GM21360 (cell line): ENCODE data around the gene SLC29A4.
"Not testable (repeated sequence)": the region's sequence is repeated elsewhere in the genome, so short reads cannot be mapped to it uniquely, and the experiment has no call there.

ENCODE experiments used
- ATAC-seq: cut with Tn5 transposase; IDR thresholded peaks from one replicate; pipeline ENCODE4 v1.9.1; 2021; ENCODE audit warnings: mild to moderate bottlenecking, moderate library complexity; ENCODE audit not compliant: unreplicated experiment

Gene SLC29A4

DNA sequence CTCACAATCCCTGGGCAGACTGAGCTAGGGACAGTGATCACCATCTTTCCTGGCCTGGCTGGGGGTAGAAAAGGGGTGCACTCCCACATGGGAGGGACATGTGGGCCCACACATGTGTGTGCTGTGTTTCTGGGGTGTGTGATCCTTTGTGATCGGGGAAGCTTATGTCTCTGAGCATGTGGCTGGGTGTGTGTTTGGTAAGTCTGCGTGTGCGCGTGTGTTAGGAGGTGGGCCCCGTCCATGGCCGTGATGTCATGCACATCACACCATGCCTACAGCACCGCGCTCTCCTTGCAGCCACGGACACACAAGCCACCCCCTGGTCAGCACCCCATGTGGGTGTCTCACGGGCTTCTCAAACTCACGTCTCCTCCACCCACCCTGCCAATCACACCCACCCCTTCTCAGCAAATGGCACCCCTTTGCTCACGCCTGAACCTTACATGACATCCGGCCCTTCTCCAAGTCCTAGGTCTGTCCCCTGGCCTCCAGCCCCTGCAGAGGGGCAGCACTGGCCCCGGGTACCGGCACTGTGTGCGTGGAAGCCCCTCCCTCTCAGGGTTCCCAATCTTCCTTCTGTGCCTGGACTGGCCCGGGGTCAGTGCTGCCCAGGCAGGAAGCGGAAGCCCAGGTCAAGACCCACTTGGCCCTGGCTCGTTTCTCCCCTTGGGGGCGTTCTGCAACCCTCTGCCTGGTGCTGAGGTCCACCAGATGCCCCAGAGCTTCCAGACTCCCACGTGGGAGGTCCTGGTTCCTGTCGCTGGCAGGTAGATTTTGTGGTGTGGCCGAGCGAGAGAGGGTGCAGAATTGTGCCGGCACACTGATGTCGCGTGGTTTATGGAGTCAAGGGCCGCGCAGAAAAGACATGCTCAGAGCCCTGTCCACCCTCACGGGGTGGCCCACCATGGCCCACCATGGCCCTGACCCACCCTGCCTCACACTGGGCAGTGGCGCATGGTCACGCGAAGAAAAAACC lies 12.6 kb downstream of the SLC29A4 start:
- no peak for ATAC-seq

DNA sequence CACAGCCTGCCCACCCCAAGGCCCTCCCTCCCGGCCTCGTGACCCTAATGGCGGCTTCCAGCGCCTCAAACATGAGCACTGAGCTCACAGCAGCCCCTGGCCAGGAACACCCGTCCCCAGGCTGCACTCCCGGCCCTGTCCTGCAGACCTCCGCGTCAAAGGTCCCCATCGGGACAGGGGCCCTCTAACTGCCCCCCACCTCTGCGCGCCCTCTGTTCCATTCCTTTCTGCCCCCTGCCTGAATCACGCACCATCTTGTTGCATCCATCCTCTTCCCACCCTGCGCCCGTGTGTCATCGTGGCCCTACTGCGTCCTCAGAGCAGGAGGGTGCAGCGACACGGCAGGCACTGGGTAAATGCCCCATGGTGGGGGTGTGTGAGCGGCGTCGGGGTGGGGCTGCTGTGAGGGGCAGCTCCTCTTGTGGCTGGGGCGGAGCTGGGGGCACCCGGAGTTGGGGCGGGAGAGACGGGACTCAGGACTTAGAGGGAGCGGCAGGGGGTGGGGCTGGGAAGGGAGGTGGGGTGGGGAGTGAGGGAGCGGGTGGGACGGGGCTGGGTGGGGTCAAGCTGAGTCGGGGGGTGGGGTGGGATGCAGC lies 13.4 kb downstream of the SLC29A4 start:
- ATAC-seq: no peak

DNA sequence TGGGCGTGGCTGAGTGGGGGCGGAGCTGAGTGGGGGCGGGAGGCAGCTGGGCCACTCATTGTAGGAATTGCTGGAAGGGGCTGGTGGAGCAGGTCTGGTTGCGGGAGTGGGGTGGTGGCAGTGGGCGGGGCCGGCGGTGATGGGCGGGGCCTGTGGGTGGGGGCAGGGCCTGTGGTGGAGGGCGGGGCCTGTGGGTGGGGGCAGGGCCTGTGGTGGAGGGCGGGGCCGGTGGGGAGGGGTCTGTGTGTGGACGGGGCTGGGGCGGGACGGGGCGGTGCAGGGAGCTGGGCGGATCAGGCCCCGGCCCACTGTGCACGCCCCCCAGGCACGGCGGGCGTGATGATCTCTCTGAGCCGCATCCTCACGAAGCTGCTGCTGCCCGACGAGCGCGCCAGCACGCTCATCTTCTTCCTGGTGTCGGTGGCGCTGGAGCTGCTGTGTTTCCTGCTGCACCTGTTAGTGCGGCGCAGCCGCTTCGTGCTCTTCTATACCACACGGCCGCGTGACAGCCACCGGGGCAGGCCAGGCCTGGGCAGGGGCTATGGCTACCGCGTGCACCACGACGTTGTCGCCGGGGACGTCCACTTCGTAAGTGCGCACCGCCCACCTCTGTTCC lies 14.0 kb downstream of the SLC29A4 start:
- no peak for ATAC-seq

DNA sequence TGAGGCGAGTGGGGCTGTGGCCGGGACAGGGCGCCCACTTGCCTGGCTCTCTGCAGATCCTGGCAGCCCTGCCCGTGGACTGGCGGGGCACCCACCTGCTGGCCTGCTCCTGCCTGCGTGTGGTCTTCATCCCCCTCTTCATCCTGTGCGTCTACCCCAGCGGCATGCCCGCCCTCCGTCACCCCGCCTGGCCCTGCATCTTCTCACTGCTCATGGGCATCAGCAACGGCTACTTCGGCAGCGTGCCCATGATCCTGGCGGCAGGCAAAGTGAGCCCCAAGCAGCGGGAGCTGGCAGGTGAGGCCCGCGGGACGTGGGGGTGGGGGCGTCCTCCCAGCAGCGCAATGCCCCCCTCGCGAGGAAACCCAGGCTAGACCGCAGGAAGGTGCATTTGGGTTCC lies 17.6 kb downstream of the SLC29A4 start:
- ATAC-seq: no peak

DNA sequence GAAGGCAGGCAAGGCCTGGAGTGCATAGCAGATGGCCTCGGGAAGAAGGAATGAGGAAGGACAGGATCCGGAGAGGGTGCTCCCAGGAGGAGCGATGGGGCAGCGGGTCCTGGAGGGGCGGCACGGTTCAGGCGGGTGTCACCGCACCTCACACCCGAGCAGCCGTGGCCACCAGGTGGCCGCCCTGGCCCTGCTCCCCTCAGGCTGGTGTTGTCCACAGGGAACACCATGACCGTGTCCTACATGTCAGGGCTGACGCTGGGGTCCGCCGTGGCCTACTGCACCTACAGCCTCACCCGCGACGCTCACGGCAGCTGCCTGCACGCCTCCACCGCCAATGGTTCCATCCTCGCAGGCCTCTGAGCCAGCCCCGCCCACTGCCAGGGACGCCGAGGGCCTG lies 19.8 kb downstream of the SLC29A4 start:
- ATAC-seq: no peak

DNA sequence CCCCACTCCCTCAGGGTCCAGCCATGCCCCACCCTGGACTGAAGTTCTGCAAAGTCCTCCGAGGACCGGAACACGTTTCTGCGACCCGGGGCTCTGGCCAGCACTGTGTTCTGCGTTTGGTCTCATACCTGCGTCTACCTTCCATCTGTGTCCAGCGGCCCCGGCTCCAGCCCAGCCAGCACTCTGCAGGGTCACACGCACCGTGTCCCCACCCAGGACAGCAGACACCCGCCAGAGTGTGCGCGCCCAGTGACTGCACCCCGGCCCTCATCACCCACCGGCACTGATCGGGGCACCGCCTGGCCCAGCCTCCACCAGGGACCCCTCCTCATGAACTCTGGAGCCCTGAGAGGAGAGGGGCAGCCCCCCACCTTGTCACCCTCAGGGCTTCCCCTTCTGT lies 20.3 kb downstream of the SLC29A4 start:
- no peak for ATAC-seq

DNA sequence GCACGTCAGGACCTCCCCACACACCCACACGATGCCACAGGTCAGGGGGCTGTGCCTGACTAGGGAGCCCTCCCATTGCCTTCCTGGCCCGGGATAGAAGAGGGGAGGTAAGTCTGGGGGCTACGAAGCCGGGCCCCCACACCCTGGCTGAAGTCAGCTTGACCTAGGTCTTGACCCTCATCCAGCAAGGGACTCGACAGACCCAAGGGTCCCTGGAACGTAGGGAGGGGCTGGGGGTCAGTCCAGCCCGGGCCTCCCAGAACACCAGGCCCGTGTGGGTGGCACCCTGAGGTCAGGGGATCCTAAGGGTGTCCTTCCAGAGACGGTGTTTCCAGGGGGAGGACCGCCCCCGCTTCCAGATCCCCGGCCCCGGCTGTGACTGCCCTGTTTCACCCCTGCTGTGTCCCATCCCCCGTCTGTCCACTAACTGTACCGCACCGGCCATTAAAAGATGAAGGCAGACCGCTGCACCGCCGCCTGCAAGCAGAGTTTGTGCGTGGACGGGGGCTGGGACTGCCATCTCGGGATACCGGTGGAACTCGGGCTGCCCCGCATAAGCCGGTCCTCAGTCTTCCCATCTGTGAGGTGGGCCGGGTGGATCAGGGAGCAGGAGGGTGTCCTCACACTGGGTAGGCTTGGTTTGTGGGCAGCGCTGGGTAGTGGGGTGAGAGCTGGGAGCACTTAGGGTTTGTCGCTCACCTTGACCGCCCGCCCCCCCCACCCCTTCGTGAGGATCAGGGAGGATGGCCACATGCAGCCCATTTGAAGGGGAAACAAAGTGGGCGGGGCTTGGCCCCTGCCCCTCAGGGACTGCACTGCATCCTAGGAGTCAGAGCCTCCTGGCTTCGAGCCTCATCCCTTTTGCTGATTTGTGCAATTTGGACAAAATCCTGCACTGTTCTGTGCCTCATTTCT lies 21.1 kb downstream of the SLC29A4 start:
- no peak for ATAC-seq

DNA sequence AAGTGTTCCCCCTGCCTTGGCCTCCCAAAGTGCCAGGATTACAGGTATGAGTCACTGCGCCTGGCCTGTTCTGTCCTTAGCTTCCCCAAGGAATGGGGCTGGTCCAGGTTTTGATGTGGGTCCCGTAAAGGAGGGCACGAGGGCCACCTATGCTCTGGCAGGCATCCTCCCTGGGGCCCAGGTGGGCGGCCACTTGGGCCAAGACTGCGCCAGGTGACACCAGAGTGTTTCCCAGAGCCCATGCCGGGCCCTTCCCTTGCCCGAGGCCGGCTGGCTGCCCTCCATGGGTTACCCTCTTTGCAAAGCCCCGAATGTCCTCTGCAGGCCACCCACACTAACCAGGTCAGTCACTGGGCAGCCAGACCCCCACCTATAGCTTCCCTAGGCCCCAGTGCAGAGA lies 22.3 kb downstream of the SLC29A4 start:
- ATAC-seq: not testable (repeated sequence)

DNA sequence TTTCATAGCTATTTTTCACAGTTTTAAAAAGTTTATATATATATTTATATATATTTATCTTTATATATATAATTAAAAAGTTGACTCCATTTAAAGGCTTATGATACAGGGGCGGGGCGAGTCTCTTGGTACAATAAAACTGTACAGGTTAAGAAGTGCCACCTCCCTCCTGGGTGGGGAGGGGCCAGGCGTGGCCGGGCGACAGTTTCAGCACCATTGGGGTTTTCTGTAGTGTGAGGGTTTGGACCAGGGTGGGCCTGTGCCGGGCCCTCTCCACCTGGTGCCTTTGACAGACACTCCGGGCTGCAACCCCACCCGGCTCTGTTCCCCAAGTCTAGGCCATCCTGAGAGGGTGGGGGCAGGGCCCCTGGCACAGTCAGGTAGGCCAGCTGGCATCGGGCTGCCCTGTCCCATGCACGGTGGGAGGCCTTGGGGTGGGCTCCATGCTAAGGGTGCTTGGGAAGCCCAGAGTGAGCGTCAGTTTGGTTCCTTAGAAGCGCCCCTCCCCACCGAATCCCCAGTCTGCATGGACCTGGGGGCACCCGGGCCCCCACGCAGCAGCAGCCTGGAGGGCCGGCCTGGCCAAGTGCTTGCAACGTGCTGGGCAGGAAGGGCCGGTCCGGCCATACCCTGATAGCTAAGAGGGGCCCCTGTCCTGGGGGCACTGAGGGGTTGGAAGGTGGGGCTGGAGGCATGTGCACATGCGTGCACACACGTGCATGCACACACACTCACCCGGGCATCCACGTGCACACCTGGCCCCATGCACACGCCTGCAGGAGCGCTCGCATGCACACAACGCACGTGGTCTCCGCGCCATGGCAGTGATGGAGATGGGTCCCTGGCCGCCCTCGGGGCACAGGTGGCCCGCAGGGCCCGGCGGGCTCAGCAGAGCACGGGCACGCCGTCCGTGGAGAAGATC lies 24.7 kb downstream of the SLC29A4 start:
- not testable (repeated sequence) for ATAC-seq

DNA sequence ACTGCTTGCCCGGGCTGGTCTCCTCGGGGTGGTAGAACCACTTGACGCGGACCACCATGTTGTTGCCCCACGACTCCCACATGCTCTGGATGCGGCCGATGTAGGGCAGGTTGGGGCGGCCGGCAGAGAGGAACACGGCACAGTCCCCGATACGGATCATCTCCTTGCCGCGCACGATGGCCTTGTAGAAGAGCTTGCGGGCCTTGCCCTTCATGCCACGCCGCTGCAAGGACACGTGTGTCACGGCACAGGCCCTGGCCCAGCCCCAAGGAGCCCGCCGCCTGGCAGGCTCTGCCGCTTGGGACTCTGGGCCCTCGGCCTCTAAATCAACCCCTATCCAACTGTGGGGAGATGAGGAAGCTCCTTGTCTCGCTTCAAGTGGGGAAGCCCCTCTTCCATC lies 26.4 kb downstream of the SLC29A4 start:
- no peak for ATAC-seq

DNA sequence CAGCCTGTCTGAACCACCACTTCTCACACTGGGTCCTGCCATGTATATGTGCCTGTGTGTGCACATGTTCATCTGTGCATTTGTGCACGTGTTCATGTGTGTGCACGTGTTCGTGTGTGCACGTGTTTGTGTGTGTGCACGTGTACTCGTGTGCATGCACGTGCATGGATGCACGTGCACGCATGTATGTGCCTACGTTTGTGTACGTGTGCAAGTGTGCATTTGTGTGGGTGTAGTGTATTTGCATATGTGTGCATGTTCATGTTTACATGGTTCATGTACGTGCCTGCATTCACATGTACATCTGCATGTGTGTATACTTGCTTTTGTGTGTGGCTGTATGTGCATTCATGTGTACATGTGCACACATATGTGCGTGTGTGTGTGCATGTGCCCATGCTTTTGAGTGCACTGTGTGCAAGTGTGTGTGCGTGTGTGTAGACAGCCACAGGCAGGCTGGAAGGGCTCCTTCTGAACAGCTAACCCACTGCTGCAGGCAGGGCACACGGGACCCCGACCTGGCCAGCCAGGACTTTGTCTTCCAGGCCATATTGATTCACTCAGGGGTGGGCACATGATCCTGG lies 28.2 kb downstream of the SLC29A4 start:
- ATAC-seq: no peak

DNA sequence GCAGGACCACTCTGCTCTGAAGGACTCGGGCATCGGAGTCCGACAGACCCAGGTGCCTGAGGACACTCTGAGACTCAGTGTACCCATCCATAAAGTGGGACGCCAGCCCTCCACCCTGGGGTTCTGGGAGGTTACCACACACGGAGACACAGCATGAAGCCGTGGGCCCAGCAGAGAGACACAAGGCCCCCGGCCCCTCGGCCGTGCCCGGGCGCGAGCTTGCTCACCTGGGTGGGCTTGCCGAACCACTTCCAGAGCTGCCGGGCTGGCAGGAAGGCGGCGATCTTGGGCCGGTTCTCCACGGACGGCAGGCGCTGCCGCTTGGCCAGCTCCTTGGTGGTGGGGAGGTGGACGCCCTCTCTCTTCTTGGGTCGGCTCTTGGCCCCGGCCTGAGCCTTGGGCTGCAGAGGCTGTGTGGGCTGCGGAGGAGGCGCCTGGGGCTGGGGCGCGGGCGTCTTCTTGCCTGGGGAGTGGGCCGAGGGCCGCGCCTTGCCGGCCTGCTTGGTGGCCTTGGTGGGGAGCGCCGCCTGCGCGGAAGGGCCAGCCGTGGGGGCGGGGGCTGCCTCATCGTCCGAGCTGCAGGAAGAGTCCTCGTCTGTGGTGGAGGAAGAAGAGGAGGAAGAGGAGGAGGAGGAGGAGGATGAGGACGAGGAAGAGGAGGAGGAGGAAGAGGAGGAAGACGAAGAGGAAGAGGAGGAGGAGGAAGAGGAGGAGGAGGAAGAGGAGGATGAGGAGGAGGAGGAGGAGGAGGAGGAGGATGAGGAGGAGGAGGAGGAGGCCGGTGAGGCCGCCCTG lies 29.7 kb downstream of the SLC29A4 start:
- not testable (repeated sequence) for ATAC-seq

DNA sequence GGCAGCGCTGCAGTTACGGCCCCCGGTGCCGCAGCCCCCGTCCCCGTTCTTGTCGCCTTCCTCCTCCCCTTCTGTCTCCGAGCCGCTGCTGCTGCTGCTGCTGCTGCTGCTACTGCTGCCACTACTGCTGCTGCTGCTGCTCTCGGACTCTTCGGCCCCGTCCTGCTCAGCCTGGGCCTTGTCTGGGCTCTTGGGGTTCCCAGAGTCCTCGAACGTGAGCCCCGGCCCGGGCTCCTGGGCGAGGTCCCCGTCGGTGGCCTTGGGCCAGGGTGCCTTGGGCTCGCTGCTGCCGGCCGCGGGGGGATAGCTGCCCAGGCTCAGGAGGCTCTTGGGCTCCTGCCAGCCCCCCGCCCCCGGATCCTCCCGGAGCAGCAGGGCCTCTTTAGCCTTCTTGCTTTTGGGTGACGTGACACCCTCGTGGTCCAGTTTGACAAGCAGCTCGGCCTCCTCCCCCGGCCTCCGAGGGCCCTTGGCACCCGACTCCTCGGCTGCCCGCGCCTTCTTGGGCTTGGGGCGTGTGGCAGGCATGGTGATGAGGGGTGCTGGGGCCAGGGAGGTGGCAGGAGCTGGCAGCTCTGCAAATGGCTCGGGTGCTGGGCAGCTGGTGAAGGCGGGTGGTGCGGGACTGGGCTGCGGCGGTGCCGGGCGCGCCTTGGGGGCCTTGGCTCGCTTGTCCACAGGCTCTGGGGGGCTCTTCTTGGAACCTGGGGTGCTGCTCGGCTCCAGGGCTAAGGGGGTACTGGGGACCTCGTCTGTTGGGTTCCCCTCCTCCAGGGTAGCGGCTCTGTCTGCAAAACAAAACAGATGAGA lies 30.5 kb downstream of the SLC29A4 start:
- ATAC-seq: not testable (repeated sequence)

DNA sequence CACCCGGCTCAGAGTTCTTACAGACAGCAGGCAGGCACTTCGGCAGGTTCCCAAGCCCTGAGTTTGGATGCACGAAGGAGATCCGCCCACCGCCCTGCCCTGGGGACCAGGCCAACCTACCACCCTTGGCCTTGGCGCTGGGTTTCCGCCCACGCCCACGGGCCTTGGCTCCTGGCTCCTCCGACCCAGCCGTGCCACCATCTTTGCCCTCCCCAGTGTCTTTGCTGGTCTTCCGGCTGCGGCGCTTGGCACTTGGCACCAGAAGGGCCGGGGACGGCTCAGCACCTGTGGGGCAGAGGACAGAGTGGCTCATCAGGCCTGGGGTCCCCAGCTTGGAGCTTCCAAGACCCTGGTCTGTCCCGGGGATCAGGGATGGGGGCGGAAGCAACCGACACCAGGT lies 32.1 kb downstream of the SLC29A4 start:
- no peak for ATAC-seq

DNA sequence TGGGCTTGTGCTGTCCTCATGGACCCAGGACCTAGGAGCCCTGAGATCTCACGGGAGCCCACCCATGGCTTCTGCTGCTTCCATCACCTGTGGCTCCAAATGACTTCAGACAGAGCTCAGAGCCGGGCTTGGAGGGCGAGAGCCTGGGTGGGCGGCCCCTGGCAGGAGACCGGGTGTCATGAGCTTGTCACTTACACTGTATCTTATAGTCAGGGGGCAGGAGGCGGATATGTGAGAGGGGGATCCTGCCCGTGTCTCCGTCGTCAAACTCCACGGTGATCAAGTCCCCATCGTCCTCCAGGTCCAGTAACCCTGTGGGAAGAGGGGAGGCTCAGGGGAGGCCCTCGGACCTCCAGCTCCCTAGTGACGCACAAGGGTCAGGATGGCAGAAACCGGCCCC lies 33.0 kb downstream of the SLC29A4 start:
- ATAC-seq: no peak

DNA sequence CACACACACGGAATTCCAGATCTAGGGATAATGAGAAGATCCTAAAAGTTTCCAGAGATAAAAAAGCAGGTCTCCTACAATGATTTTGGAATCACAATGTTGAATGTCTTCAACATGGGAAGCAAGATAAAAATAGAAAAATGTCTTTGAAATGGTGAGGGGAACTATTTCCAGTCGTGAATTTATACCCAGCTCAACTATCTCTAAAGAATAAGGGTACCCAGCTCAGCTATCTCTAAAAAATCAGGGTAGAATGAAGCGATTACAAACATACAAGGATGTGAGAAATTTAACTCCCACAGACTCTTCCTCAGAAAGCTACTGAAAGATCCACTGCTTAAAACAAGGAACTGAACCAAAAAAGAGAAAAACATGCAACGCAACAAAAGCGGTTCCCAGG lies 35.9 kb downstream of the SLC29A4 start:
- ATAC-seq: not testable (repeated sequence)

DNA sequence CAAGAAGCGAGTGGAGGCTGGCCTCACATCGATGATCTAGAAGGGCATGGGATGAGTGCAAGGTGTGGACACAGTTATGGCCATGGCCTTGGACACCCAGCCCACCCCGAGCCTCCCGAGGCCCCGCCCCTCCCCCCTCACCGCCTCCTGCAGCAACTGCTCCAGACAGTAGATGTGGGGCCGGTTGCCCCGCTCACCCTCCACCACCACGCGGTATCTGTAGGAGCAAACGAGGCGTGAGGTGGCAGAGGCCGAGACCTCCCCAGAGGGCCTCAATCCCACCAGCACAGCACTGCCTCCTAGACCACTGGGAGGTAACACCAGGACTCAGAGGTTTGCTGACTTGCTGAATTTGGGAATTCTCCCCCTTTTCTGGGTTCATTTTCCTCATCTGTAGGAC lies 37.6 kb downstream of the SLC29A4 start:
- no peak for ATAC-seq
